ENCODE measurements around the gene CASZ1.

Gene CASZ1

GRCh38 chr1:10796029-10796944 is at the start of gene CASZ1:
Gene CASZ1 (minus strand): TSS chr1:10796646. CDS start chr1:10693889, 102,757 bp downstream.
- DNase-seq (ENCODE audit: low read depth in 2 of 2): no peak

GRCh38 chr1:10843697-10844096 is 47.3 kb upstream of the CASZ1 start:
- no peak for DNase-seq (ENCODE audit: low read depth in 2 of 2)

- DNase-seq (ENCODE audit: low read depth in 2 of 2): no peak
These were observed 44.7 kb upstream of the CASZ1 start for GRCh38 chr1:10841118-10841517.

GRCh38 chr1:10839188-10839770 is 42.8 kb upstream of the CASZ1 start:
- no peak for DNase-seq (ENCODE audit: low read depth in 2 of 2)

GRCh38 chr1:10838541-10838940 is 42.1 kb upstream of the CASZ1 start:
- DNase-seq (ENCODE audit: low read depth in 2 of 2): no peak

GRCh38 chr1:10836726-10837125 is 40.3 kb upstream of the CASZ1 start:
- DNase-seq (ENCODE audit: low read depth in 2 of 2): no peak

GRCh38 chr1:10835822-10836421 is 39.5 kb upstream of the CASZ1 start:
- no peak for DNase-seq (ENCODE audit: low read depth in 2 of 2)

GRCh38 chr1:10835421-10835820 is 39.0 kb upstream of the CASZ1 start:
- no peak for DNase-seq (ENCODE audit: low read depth in 2 of 2)

GRCh38 chr1:10834770-10835412 is 38.4 kb upstream of the CASZ1 start:
- no peak for DNase-seq (ENCODE audit: low read depth in 2 of 2)

GRCh38 chr1:10833630-10834557 is 37.4 kb upstream of the CASZ1 start:
- DNase-seq (ENCODE audit: low read depth in 2 of 2): no peak

GRCh38 chr1:10832703-10833102 is 36.3 kb upstream of the CASZ1 start:
- DNase-seq (ENCODE audit: low read depth in 2 of 2): no peak

GRCh38 chr1:10830961-10831668 is 34.7 kb upstream of the CASZ1 start:
- DNase-seq (ENCODE audit: low read depth in 2 of 2): no peak

- no peak for DNase-seq (ENCODE audit: low read depth in 2 of 2)
These were observed 33.6 kb upstream of the CASZ1 start for GRCh38 chr1:10829965-10830515.

- no peak for DNase-seq (ENCODE audit: low read depth in 2 of 2)
These were observed 32.8 kb upstream of the CASZ1 start for GRCh38 chr1:10829067-10829818.

- DNase-seq (ENCODE audit: low read depth in 2 of 2): no peak
These were observed 31.2 kb upstream of the CASZ1 start for GRCh38 chr1:10827377-10828333.

GRCh38 chr1:10825592-10825991 is 29.1 kb upstream of the CASZ1 start:
- DNase-seq (ENCODE audit: low read depth in 2 of 2): no peak

- no peak for DNase-seq (ENCODE audit: low read depth in 2 of 2)
These were observed 28.5 kb upstream of the CASZ1 start for GRCh38 chr1:10824821-10825540.

- DNase-seq (ENCODE audit: low read depth in 2 of 2): no peak
These were observed 26.6 kb upstream of the CASZ1 start for GRCh38 chr1:10823000-10823401.
